ENCODE measurements around the gene AFAP1L1.
"Not testable (repeated sequence)": the region's sequence is repeated elsewhere in the genome, so short reads cannot be mapped to it uniquely, and the experiment has no call there.

Gene AFAP1L1

DNA sequence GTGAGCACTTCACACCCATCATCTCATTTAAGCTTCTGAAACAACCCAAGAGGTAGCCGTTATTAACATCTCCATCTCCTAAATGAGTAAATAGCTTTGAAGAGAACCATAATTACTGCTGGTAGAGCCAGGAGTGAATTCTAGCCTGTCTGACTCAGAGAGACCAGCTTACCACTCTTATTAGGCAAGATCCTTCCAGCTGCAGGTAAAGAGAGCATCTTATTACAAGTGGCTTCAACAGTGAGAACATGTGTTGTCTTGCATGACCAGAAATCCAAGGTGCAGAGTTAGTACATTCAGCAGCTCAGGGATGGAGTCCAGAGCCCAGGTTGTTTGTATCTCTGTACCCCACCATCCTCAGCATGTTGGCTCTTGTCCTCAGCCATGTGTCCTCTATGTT is 10.9 kb upstream of the AFAP1L1 start:
- no peak for DNase-seq (ENCODE audit: low read depth in 1 of 2, low spot score in 1 of 2)

DNA sequence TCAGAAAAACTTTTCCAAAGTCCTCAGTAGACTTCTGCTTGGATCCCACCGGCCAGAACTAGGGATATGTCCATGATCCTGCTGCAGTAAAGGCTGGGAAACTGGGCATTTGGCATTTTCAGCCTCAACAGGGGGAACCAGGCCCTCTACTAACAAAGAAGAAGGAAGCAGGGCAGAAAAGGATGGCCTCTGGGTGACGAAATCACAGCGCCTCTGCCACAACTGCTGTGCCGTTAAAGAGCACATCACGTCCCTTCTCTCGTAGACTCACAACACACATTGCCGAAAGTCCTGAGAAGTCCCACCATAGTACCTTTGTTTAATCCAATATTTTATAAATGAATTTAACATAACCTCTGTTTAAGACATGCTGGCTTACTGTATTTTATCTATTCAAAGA is 10.4 kb upstream of the AFAP1L1 start:
- DNase-seq (ENCODE audit: low read depth in 1 of 2, low spot score in 1 of 2): no peak

DNA sequence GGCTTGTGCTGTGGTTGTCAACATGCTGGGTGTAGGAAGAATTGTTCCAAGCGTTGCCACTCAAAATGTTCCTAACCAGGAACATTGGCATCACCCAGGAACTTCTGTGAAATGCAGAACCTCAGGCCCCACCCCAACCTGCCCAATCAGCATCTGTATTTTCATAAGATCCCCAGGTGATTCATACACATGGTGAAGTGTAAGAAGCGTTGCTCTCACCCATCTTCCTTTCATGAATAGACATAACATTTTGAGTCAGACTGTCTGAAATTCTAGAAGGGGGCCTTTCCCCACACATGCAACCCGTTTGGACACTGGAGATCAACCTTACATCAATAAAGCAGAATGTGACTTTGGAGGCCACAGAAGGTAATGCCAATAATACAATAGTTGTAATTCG is 9.3 kb upstream of the AFAP1L1 start:
- no peak for DNase-seq (ENCODE audit: low read depth in 1 of 2, low spot score in 1 of 2)

DNA sequence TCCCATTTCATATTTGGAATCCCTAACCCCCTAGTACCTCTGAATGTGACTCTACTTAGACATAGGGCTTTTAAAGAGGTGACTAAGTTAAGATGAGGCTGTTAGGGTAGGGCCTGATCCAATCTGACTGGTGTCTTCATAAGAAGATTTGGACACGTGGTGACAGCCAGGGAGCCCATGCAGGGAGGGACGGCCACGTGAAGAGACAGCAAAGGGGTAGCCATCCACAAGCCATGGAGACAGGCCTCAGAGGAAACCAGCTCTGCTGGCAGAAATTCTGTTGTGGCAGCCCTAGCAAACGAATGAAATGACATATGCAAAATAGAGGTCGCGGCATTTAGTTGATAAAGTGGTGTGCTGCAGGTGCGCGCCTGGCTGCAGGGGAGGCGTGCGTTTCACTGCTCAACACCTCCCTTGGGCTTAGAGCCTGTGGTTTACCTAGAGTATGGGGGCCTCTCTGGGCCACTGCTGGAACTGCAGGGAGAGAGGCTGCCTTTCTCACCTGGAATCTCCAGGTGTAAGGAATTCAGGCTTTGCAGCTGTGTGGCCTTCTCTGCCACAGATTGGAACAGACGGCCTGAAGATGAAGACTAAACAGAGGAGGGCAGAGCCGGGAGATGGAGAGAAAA is 7.1 kb upstream of the AFAP1L1 start:
- peak in 1 of 2 donors; percentile 14 for DNase-seq (ENCODE audit: low read depth in 1 of 2, low spot score in 1 of 2)

DNA sequence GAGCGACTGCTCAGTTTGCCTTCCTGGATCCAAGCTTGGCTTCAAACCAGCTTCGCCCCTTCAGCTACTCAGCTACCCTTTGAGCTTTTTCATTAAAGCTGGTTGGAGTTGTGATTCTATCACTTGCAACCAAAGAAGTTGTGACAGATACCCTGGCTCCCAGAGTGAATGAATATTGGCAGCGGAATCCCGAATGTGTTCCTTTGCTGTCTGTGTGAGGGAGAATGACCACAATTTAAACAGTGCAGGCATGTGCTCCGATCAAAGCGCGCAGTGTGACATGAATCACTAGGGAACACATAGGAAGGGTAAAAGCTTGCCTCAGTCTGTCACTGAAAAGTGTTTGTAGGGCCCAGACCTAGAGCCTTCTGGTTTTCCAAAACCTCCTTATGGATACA is 6.6 kb upstream of the AFAP1L1 start:
- DNase-seq (ENCODE audit: low read depth in 1 of 2, low spot score in 1 of 2): no peak

DNA sequence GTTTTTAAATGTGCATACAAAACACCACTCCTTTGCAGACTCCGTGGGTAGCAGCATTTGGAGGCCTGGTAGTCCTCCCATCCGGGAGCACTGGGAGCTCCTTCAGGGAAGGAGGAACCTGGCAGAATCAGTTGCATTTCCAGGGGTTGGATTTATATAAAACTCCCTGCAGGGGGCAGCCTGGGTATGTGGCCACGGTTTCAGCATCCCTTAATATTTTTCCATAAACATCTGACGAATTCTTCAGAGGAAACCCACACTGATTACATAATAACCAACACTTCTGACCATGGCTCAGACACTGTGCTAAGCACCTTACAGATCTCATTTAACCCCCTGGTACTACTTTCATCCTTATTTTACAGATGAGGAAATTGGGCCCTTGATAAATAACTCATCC is 6.1 kb upstream of the AFAP1L1 start:
- no peak for DNase-seq (ENCODE audit: low read depth in 1 of 2, low spot score in 1 of 2)

DNA sequence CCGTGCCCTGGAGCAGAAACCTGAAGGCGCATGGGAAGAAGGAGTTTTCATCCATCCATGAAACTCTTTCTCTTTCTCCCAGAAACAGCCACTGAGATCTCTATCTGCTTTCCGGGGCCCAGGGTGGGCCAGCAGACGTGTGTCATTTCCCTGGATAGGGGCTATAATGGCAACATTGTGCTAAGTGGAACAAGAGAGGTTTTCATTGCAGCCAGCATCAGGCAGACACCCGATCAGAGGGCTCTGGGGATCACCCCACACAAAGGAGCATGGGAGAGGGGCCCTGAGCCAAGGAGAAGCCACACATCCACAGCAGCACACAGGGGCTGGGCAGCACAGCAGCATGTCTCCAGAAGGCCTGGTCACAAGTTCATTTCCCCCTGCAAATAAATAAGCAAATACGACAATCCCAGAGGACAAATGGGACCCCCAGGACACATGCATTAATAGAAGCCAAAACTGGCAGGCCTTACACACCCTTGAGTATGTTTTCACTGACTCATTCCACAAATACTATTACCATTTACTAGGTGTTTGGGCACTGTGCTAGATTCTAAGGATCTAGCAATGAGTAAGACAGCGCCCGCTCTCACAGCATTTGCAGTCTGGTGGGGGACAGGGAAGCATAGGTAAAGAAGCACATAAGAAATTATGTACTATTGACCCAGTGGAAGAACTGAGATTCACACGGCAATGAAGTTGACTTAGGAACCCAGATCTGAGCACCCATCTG is 4.3 kb upstream of the AFAP1L1 start:
- no peak for DNase-seq (ENCODE audit: low read depth in 1 of 2, low spot score in 1 of 2)

DNA sequence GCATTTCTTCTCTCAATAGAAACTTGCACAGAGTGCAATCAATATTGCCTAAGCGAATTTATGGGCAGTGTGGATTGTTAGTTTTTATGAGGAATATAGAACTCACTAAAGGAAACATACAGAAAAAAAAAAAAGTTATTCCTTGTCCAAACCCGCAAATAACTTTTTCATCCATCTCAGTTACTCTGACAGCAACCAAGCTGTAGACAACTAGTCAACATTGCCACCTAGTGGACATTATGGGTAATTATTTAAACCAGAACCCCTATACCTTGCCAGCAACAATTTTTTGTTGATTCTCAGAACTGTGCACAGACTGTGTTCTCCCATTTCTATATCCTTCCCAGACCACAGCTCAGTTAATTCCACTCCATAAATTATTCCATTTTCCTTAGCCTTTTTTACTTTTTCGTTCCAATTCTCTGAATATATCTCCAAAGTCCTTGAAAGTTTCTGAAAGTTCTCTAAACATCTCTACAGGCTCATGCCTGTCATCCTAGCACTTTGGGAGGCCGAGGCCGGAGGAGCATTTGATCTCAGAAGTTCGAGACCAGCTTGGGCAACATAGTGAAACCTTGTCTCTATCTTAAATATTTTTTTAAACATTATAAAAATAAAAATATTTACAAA is 2.6 kb upstream of the AFAP1L1 start:
- no peak for DNase-seq (ENCODE audit: low read depth in 1 of 2, low spot score in 1 of 2)

DNA sequence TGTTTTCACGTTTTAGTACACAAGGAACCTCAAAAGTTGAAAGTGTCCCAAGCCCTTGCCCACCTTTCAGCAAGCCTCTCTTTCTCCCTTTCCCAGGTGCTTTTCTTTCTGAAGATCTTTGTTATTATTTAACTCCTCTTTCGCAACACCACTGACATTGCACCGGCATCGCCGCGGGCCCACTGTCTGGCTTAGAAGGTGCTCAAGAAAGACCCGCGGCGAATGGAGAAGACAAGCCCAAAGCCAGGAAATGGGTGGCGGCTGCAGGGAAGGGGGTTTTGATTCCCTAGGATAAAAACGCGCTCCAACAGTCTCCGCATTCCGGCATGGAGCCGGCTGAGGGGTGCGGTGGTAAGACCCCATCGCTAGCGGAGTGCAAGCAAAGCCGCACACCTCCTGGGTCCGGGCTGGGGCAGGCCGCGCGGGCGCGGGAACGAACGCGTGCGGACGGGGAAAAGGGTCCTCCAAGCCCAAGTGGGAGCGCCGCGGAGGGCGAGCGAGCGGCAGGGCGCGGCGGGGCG is 404 bp upstream of the AFAP1L1 start:
- no peak for DNase-seq (ENCODE audit: low read depth in 1 of 2, low spot score in 1 of 2)

DNA sequence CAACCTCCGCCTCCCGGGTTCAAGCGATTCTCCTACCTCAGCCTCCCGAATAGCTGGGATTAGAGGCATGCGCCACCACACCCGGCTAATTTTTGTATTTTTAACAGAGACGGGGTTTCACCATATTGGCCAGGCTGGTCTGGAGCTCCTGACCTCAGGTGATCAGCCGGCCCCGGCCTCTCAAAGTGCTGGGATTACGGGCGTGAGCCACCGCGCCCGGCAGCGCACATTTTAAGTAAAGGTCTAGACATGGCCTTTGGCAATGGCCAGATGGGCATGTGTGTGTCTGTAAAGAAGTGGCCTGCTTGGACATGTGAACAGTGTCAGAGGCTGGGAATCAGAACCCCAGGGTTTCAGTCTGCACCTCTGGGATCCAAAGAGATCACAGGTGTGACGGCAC is 1.1 kb downstream of the AFAP1L1 start:
- not testable (repeated sequence) for DNase-seq (ENCODE audit: low read depth in 1 of 2, low spot score in 1 of 2)

DNA sequence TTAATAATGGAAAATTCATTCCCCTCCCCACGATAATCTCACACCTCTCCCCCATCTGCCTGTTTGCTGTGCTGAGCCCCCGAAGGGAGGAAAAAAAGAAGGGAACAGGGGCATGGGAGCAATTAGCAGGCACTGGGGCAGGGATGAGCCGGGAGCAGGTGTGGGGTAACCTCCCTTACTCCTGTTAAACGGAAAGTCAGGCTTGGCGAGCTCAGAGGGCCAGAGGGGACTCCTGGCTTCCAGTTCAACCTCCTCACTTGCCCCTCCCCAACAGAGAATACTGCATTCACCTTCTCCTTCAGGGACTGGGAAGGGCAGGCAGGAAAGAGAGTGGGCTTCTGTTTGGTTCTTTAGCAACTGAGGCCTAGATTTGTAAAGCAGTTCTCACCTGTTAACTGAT is 1.6 kb downstream of the AFAP1L1 start:
- DNase-seq (ENCODE audit: low read depth in 1 of 2, low spot score in 1 of 2): no peak

DNA sequence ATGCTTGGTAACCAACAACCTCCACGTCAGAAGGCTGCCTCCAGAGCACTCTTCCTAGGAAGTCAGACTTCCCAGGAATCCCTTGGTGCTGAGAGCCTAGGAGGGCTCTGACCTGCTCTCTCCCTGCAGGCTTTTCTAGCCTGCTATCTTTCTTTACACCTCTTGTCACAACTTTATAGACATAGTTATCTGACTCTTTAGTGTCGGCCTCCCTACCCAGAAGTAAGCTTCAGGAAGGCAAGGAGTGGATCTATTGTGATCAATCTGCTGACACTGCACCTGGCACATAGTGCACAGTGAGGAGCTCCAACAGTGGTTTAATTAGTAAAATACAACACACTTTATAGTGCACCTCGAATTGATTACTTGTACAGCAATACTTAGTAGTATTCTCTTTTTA is 2.3 kb downstream of the AFAP1L1 start:
- no peak for DNase-seq (ENCODE audit: low read depth in 1 of 2, low spot score in 1 of 2)

DNA sequence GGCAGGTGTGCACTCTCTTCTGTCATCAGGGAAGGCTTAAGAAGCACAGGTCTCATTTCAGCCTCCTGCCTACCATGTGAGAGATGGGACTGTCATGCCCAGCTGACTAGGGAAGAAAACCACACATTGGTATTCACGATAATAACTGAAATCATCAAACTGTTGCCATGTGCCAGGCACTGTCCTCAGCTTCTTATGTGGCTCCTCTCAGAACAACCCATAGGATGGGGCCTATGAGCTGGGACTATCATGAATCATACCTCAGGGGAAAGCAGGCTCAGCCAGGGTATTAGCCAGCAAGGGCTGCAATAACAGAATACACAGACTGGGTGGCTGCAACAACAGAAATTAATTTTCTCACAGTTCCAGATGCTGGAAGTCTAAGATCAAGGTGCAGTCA is 3.3 kb downstream of the AFAP1L1 start:
- no peak for DNase-seq (ENCODE audit: low read depth in 1 of 2, low spot score in 1 of 2)

DNA sequence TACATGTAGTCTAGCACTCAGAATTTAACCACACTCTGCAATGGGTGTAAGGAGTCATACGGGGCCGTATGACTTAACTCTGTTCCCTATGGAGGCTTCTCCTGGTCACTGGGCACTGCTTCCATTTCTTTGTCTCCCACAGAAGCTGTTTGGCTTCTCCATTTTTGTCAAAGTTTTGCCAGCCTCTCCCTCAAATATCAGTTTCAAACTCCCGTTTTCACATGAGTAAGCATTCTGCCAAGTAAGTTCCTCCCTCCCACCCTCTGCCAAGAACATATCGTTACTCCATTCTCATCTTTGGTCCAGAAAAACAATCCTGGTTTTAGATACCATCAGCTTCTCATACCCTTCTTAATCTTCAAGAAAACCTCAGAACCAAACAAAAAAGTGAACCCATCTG is 6.1 kb downstream of the AFAP1L1 start:
- no peak for DNase-seq (ENCODE audit: low read depth in 1 of 2, low spot score in 1 of 2)

DNA sequence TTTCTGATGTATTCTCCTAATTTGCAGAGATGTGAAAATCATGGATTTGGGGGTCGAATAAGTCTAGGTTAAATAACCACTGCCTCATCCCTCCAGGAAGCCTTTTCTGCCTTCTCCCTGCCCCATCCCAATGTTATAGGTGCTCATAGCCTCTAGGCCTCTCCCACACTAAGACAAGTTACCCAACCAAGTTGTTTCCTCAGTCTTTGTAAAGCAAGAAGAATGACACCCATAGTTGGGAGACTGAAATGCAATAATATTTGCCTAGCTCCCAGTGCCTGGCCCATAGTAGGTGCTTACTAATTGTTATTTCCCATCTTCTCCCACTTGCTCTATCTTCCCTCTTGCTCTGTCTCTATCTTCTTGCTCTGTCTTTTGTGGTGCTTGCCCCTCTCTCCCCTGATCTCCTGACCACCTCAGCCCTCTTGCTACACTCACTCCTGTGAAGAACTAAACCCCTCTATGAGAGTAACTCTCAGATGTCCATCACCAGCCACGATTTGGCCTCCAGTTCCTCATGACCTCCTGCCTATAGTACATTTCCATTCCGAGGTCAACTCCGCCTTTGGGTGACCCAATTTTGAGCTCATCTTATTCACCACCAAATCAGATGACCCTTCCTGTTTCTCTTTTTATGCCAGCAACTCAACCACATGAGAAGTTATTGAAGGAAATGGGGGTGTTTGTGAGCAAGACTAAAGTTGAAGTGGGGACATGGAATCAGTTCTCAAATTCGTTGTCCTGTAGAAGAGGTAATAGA is 7.0 kb downstream of the AFAP1L1 start:
- DNase-seq (ENCODE audit: low read depth in 1 of 2, low spot score in 1 of 2): no peak

DNA sequence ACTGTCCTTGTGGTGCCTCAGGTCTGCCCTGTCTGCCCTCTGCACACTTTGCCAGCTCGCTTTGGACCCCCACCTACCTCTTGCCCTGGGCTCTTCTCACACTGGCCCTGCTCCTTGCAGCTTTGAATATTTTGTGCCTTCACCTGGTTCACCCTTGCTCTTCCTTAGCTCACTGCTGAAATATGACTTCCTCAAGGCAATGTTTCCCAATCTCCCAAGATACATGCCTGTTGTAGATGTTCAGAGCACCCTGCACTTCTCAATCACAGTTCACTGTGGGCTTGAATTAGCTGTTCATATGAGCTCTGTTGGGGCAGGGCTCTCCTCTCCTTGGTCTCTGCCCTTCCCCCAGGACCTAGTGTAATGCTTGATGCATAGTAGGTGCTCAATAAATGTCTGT is 8.0 kb downstream of the AFAP1L1 start:
- DNase-seq (ENCODE audit: low read depth in 1 of 2, low spot score in 1 of 2): no peak

DNA sequence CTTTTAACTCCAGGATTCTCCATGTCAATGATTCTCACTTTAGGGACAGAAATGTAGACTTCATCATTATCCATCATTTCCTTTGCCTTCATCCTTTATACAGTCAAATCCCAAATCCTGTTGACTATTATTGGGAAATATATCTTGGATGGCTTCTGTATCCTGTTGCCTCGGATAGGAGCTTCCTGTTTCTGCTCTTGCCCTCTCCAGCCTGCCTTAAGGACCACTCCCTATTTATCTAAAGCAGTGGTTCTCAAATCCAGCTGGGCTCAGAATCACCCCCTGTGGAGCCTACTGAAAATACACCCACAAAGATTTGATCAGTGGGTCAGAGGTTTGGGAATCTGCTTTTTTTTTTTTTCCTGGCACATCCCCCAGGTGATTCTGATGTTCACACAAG is 8.5 kb downstream of the AFAP1L1 start:
- no peak for DNase-seq (ENCODE audit: low read depth in 1 of 2, low spot score in 1 of 2)

DNA sequence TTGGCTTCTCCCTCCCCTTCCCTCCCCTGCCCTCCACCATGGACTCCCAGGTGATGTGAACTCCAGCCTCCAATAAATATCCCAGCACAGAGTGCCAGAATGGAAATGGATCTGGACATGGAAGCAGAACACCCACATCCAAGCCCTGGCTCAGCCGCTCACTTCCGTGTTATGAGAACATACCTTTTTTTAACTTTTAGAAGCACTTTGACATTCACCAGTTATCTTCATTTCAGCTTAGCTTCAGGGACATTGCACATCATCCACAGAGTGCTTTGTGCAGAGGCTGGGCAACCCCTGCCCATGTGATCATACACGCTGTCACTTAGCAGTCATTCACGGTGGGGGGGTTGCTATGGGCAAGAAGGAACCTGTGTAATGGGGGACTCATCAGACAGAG is 9.1 kb downstream of the AFAP1L1 start:
- DNase-seq (ENCODE audit: low read depth in 1 of 2, low spot score in 1 of 2): no peak

DNA sequence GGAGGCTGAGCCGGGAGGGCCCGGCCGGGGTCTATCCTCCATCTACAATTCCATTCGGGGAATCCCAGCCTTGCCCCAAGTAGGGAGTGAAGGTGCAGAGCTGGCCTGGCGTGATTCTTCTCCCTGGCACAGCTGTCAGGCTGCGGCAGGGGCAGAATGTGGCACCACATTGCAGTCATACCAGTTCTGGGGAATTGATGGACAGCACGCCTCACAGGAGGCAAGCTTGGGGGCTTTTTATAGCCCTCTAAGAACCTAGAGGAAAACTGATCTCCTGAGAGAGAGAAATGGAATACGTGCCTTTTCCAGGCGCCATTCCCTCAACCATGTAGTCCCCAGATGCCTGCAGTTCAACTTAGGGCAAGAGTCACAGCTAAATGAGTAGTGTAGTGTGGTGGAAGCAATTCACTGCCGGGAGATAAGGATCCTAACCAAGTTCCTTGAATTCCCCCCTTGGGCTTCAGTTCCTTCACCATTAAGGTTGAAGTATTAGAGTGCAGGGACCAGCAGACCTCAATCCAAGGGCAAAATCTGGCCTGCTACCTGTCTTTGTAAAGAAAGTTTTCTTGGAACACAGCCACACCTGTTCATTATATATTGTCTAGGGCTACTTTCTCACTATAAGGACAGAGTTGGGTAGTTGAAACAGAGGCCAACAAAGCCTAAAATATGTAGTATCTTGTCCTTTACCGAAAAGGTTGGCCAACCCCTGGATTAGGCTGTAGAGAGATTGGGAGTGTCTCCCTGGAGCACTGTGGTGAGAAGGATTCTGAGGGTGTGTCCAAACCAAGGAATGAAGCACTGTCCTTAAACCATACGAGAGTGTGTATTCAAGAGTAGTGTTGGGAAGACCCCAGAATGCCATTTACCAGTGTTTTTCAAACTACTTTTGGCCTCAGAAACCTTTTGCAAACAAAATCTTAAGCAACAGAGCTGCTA is 10.6 kb downstream of the AFAP1L1 start:
- no peak for DNase-seq (ENCODE audit: low read depth in 1 of 2, low spot score in 1 of 2)

DNA sequence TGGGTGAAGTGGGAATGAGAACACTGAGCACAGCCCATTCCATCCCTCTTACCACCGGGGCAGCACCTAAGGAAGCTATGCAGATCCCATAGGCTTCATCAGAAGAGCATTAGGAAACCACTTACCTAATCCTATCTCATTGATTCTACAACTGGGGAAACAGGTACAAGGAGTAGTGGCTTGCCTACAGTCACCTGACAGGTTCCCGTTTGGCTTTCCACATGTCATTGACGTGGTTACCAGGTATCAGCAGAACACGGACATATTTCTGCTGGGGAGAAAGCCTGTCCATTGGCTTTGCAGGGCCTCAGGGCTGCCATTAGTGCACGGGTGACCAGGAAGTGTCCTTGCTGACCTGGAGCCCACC is 11.3 kb downstream of the AFAP1L1 start:
- no peak for DNase-seq (ENCODE audit: low read depth in 1 of 2, low spot score in 1 of 2)

All from activated T-helper 1 cell treated with anti-CD3 and anti-CD28 coated beads, Interleukin-2, amount 50 U/mL, for 16 hours (primary cell).